ENCODE results near the gene ADGRD2. TPM values are rescaled to one million over a fixed set of nuclear protein-coding genes. Genes with fewer than 3 reads are reported as not detected.

The ADGRD2 gene
- total and polyA plus RNA-seq, 8 donors = 0.10 to 0.22 (median 0.16) TPM; not detected in 3

GRCh38 chr9:124518116-124518515 is 67.9 kb downstream of the ADGRD2 start:
- DNase-seq (no peak), ATAC-seq (no peak)
- H3K4me1 ChIP-seq = no peaks in the 10 kb centered on the region
- intact Hi-C loops (cut with DNase I) = no loop called here
- no peak overlapping the region for H3K27ac ChIP-seq
- no peaks in the 10 kb centered on the region for H3K27me3 ChIP-seq
- TF ChIP-seq, protein P1, sequence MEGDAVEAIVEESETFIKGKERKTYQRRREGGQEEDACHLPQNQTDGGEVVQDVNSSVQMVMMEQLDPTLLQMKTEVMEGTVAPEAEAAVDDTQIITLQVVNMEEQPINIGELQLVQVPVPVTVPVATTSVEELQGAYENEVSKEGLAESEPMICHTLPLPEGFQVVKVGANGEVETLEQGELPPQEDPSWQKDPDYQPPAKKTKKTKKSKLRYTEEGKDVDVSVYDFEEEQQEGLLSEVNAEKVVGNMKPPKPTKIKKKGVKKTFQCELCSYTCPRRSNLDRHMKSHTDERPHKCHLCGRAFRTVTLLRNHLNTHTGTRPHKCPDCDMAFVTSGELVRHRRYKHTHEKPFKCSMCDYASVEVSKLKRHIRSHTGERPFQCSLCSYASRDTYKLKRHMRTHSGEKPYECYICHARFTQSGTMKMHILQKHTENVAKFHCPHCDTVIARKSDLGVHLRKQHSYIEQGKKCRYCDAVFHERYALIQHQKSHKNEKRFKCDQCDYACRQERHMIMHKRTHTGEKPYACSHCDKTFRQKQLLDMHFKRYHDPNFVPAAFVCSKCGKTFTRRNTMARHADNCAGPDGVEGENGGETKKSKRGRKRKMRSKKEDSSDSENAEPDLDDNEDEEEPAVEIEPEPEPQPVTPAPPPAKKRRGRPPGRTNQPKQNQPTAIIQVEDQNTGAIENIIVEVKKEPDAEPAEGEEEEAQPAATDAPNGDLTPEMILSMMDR (IDR thresholded peaks at IDR 0.05) = no peak
- H3K36me3 ChIP-seq = no peaks in the 10 kb centered on the region
- no peaks in the 10 kb centered on the region for H3K9me3 ChIP-seq
- no peak overlapping the region for H3K4me3 ChIP-seq

- DNase-seq (no peak), ATAC-seq (no peak)
Measured at GRCh38 chr9:124520206-124520596, 70.0 kb downstream of the ADGRD2 start.

DNA sequence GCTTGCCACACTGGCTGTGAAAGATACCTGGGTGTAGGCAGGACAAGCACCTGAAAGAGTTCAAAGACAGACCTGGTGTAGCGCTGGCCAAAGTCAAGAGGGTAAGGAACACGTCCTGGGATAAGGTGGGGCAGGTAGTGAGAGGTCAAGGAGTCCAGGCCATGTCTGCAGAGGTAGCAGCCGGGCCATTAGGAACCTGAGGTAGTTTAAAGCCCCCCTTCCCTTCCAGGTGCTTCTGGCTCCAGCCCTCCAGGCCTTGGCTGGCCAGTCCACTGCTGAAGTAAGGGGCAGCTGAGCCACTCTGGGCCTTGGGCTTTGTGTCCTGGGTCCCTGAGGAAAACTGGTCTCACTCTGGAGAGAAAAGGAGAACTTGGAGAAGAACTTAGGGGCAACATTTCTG is 70.9 kb downstream of the ADGRD2 start:
- no peak for ATAC-seq
- Histone ChIP-seq H3K4me1 (no peaks in the 10 kb centered on the region), H3K27me3 (no peaks in the 10 kb centered on the region), H3K27ac (no peak overlapping the region), H3K4me3 (no peak overlapping the region), H3K36me3 (peaks cover 0 to 10% of the 10 kb centered on the region in 2 donors), H3K9me3 (no peaks in the 10 kb centered on the region)
- intact Hi-C loops (cut with DNase I) = no loop called here
- no peak for DNase-seq
- TF ChIP-seq, protein P1 (IDR thresholded peaks at IDR 0.05) = no peak

More at GRCh38 chr9:124520206-124520596, 70.0 kb downstream of the ADGRD2 start:
- Histone ChIP-seq H3K4me3 (no peak overlapping the region), H3K9me3 (no peaks in the 10 kb centered on the region), H3K36me3 (peaks cover 0 to 7% of the 10 kb centered on the region in 2 donors), H3K27ac (no peak overlapping the region), H3K4me1 (no peaks in the 10 kb centered on the region), H3K27me3 (no peaks in the 10 kb centered on the region)
- TF ChIP-seq, protein P1 (IDR thresholded peaks at IDR 0.05) = no peak
- intact Hi-C loops (cut with DNase I) = no loop called here

GRCh38 chr9:124522121-124523098 is 72.2 kb downstream of the ADGRD2 start:
- TF ChIP-seq, protein P1 (IDR thresholded peaks at IDR 0.05) = no peak
- DNase-seq = no peak
- Histone ChIP-seq H3K4me1 (no peaks in the 10 kb centered on the region), H3K36me3 (peaks cover 0 to 15% of the 10 kb centered on the region in 2 donors), H3K27ac (no peak overlapping the region), H3K4me3 (no peak overlapping the region), H3K9me3 (no peaks in the 10 kb centered on the region), H3K27me3 (no peaks in the 10 kb centered on the region)
- ATAC-seq = no peak
- intact Hi-C loops (cut with DNase I) = no loop called here

DNA sequence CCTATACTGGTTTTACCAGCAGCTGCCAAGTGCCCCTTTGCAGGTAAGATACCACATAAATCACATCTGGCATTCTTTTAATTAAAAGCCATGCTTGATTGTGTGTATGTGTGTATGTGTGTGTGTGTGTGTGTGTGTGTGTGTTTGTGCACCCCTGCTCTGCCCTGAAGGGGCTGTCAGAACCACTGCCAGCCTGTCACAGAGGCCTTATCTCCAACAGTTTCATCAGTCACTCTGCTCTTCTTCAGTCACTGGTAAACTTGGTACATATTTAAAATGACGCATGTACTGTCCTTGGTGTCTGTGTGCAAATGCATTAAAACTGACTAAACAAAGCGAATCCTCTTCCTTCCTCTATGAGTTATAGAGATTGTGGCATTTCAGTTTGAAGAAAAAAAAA is 75.9 kb downstream of the ADGRD2 start:
- Histone ChIP-seq H3K27me3 (no peaks in the 10 kb centered on the region), H3K36me3 (peaks cover 0 to 15% of the 10 kb centered on the region in 2 donors), H3K4me3 (no peak overlapping the region), H3K27ac (no peak overlapping the region), H3K4me1 (no peaks in the 10 kb centered on the region), H3K9me3 (no peaks in the 10 kb centered on the region)
- intact Hi-C loops (cut with DNase I) = no loop called here
- ATAC-seq (no peak), DNase-seq (no peak)
- TF ChIP-seq, protein P1 (IDR thresholded peaks at IDR 0.05) = no peak
